BLaER1 (cell line): ENCODE measurements around the gene FOXC1.

ENCODE experiments used
- H3K27ac ChIP-seq: shearing (Covaris generic); formaldehyde crosslinking; 2 replicates; pipeline ENCODE4 v1.8.1; 2022
- H3K27me3 ChIP-seq: shearing (Covaris generic); formaldehyde crosslinking; 2 replicates; pipeline ENCODE4 v1.8.1; 2022
- H3K36me3 ChIP-seq: shearing (Covaris generic); formaldehyde crosslinking; 2 replicates; pipeline ENCODE4 v1.8.1; 2022
- H3K4me1 ChIP-seq: shearing (Covaris generic); formaldehyde crosslinking; 2 replicates; pipeline ENCODE4 v1.8.1; 2022
- H3K4me2 ChIP-seq: shearing (Covaris generic); formaldehyde crosslinking; 2 replicates; pipeline ENCODE4 v1.8.1; 2022
- H3K4me3 ChIP-seq: shearing (Covaris generic); formaldehyde crosslinking; 2 replicates; pipeline ENCODE4 v1.8.1; 2022
- H3K9ac ChIP-seq: shearing (Covaris generic); formaldehyde crosslinking; 2 replicates; pipeline ENCODE4 v1.8.1; 2022
- H3K9me3 ChIP-seq: shearing (Covaris generic); formaldehyde crosslinking; 2 replicates; pipeline ENCODE4 v1.8.1; 2022
- H4K20me1 ChIP-seq: shearing (Covaris generic); formaldehyde crosslinking; 2 replicates; pipeline ENCODE4 v1.8.1; 2022
- Cebpa-rat ChIP-seq: shearing (Covaris generic); IDR thresholded peaks from 2 replicates; pipeline ENCODE4 v1.8.1; 2022

Gene FOXC1

DNA sequence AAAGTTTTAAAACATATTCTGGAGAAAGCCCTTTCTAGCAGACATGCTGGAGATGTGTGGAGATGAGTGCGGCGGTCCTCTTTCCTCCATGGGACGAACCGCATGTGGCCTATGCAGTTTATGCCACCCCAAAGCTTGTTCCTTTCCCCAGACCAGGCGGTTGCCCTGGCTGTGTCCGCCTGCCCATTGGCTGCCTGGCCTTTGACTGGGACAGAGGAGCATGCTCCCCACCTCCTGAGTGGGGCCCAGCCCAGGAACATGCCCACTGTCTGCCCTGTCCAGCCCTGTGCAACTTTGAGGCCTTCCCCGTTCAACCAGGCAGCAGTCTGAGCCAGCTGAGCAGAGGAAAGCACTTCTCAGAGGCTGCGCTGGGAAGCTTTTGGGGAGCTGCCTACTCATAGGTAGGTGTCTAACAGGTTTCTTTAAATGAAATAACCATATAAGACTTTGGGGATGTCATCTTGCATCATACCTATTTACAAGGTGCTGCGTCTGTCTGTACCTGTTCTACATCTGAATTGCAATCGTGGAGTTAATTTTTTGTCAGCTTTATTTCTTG lies 20.6 kb downstream of the FOXC1 start:
- Histone ChIP-seq H3K9ac (no peak overlapping the region), H3K9me3 (peaks cover 2% of the 10 kb centered on the region), H3K27me3 (peaks cover 24% of the 10 kb centered on the region), H3K36me3 (no peaks in the 10 kb centered on the region), H3K27ac (no peak overlapping the region), H4K20me1 (peaks cover 17% of the 10 kb centered on the region), H3K4me2 (no peak overlapping the region), H3K4me3 (no peak overlapping the region), H3K4me1 (no peaks in the 10 kb centered on the region)
- TF ChIP-seq Cebpa-rat, result no peak

DNA sequence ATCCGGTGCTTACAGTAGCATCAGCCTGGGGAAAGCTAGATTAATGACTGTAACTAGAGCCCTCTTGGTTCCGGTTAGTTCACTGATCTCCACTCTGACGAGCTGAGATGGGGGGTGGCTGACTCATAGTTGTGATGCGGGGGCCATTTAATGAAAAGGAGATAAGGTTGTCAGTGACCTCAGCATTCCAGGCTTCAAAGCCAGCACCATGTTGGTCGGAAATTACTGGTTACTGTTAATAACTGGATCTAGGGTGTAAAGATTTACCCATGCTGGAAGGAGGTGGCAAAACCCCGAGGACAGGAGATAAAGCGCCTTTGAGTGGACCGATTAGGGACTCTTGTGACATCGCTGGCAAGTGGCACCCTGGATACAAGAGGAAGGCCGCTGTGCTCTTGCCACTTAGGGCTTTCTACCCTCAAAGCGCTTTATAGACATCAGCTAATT lies 21.1 kb downstream of the FOXC1 start:
- H3K36me3 ChIP-seq, result no peaks in the 10 kb centered on the region
- TF ChIP-seq Cebpa-rat, result no peak
- H3K4me2 ChIP-seq, result no peak overlapping the region
- H3K27ac ChIP-seq, result no peak overlapping the region
- H3K4me1 ChIP-seq, result peaks cover 3% of the 10 kb centered on the region
- H3K4me3 ChIP-seq, result no peak overlapping the region
- peaks cover 17% of the 10 kb centered on the region for H4K20me1 ChIP-seq
- peaks cover 19% of the 10 kb centered on the region for H3K27me3 ChIP-seq
- no peak overlapping the region for H3K9ac ChIP-seq
- H3K9me3 ChIP-seq, result no peaks in the 10 kb centered on the region

- TF ChIP-seq Cebpa-rat, result no peak
- Histone ChIP-seq H3K4me3 (no peak overlapping the region), H3K36me3 (no peaks in the 10 kb centered on the region), H3K27ac (no peak overlapping the region), H3K27me3 (peaks cover 14% of the 10 kb centered on the region), H3K4me2 (no peak overlapping the region), H3K4me1 (peaks cover 7% of the 10 kb centered on the region), H3K9ac (no peak overlapping the region), H4K20me1 (peaks cover 17% of the 10 kb centered on the region), H3K9me3 (no peaks in the 10 kb centered on the region)
These were observed 21.5 kb downstream of the FOXC1 start for GRCh38 chr6:1631251-1631650.

DNA sequence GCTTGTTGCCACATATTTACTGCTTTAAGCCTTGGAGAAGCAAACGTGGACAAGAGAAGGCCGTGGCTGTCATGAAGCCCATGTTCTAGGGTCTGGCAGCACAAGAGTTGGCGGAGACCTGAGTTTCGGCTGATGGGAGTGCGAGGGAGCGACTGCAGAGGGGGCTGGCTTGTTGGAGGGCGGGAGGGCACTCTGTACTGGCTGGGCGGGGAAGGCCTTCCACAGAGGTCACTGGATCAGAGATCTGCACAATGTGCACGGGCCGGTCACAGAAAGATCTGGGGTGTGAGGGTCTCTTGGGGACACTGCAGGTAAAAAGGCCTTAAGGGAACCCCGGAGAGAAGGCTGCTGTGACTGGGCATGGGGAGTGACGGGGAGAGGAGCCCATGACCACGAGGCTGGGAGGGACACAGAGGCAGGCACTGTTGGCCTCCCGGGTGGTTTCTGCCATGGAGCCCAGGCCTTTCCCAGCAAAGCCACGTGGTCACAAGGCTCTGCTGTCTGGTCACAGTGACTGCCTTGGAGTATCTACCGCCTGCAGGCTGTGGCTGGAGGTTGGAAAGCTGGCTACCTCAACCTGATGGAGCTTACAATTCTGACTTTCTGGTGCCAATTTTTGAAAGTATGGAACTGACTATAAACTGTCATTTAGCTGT lies 23.8 kb downstream of the FOXC1 start:
- no peak overlapping the region for H3K27ac ChIP-seq

GRCh38 chr6:1634081-1634480 lies 24.4 kb downstream of the FOXC1 start:
- Histone ChIP-seq H3K4me3 (no peak overlapping the region), H3K36me3 (no peaks in the 10 kb centered on the region)
- TF ChIP-seq Cebpa-rat, result no peak

More for the DNA sequence above, 23.8 kb downstream of the FOXC1 start:
- no peak for TF ChIP-seq Cebpa-rat
- no peaks in the 10 kb centered on the region for H4K20me1 ChIP-seq
- peaks cover 27% of the 10 kb centered on the region for H3K4me1 ChIP-seq
- no peak overlapping the region for H3K9ac ChIP-seq
- no peak overlapping the region for H3K4me2 ChIP-seq
- H3K9me3 ChIP-seq, result no peaks in the 10 kb centered on the region
- H3K36me3 ChIP-seq, result no peaks in the 10 kb centered on the region
- no peak overlapping the region for H3K4me3 ChIP-seq
- H3K27me3 ChIP-seq, result no peaks in the 10 kb centered on the region

GRCh38 chr6:1635305-1636010 lies 25.7 kb downstream of the FOXC1 start:
- Histone ChIP-seq H3K9ac (no peak overlapping the region), H3K4me3 (no peak overlapping the region), H3K9me3 (no peaks in the 10 kb centered on the region), H3K4me1 (peaks cover 39% of the 10 kb centered on the region), H3K27me3 (no peaks in the 10 kb centered on the region), H3K36me3 (no peaks in the 10 kb centered on the region), H3K27ac (no peak overlapping the region), H4K20me1 (no peaks in the 10 kb centered on the region), H3K4me2 (peak overlapping the region; percentile 64; the same call in 1 of the 2 replicates)
- TF ChIP-seq Cebpa-rat, result no peak

More at GRCh38 chr6:1634081-1634480, 24.4 kb downstream of the FOXC1 start:
- Histone ChIP-seq H3K4me1 (peaks cover 27% of the 10 kb centered on the region), H3K27me3 (no peaks in the 10 kb centered on the region), H3K9ac (no peak overlapping the region), H3K4me2 (no peak overlapping the region), H3K27ac (no peak overlapping the region), H4K20me1 (no peaks in the 10 kb centered on the region), H3K9me3 (no peaks in the 10 kb centered on the region)

- peak overlapping the region; percentile 33 for H3K27ac ChIP-seq
- no peaks in the 10 kb centered on the region for H3K9me3 ChIP-seq
- TF ChIP-seq Cebpa-rat, result no peak
- H3K4me2 ChIP-seq, result peak overlapping the region; percentile 64
- no peaks in the 10 kb centered on the region for H3K36me3 ChIP-seq
- H3K4me1 ChIP-seq, result peaks cover 48% of the 10 kb centered on the region
- no peaks in the 10 kb centered on the region for H4K20me1 ChIP-seq
- no peaks in the 10 kb centered on the region for H3K27me3 ChIP-seq
- no peak overlapping the region for H3K4me3 ChIP-seq
- no peak overlapping the region for H3K9ac ChIP-seq
These were observed 26.6 kb downstream of the FOXC1 start for GRCh38 chr6:1636272-1636825.

GRCh38 chr6:1636971-1637871 lies 27.5 kb downstream of the FOXC1 start:
- Histone ChIP-seq H3K9ac (0 out of 2 replicates have a peak overlapping the region, but pooled peaks have one; percentile 3), H4K20me1 (no peaks in the 10 kb centered on the region), H3K4me1 (peaks cover 56% of the 10 kb centered on the region), H3K36me3 (no peaks in the 10 kb centered on the region), H3K27ac (peak overlapping the region; percentile 33), H3K4me2 (peak overlapping the region; percentile 64), H3K27me3 (no peaks in the 10 kb centered on the region), H3K4me3 (no peak overlapping the region), H3K9me3 (no peaks in the 10 kb centered on the region)
- no peak for TF ChIP-seq Cebpa-rat

DNA sequence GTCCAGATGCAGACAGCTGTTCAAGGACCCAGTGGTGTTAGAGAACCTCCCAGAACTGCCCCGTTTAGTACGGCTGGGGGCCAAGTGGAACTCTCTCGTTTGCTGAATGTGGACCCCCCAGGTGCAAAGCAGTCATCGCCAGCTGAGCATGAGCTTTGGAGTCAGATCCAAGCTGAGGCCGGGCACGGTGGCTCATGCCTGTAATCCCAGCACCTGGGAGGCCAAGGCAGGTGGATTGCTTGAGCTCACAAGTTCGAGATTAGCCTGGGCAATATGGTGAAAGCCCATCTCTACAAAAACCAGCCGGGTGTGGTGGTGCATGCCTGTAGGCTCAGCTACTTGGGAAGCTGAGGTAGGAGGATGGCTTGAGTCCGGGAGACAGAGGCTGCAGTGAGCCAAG lies 29.7 kb downstream of the FOXC1 start:
- Histone ChIP-seq H3K9me3 (no peaks in the 10 kb centered on the region), H3K4me1 (peaks cover 78% of the 10 kb centered on the region), H3K27me3 (no peaks in the 10 kb centered on the region), H3K9ac (no peak overlapping the region), H3K36me3 (no peaks in the 10 kb centered on the region), H4K20me1 (no peaks in the 10 kb centered on the region), H3K4me3 (no peak overlapping the region), H3K4me2 (peak overlapping the region; percentile 76; the same call in 1 of the 2 replicates), H3K27ac (no peak overlapping the region)
- no peak for TF ChIP-seq Cebpa-rat
